ENCODE results near the gene SYNPO.

SYNPO gene

DNA sequence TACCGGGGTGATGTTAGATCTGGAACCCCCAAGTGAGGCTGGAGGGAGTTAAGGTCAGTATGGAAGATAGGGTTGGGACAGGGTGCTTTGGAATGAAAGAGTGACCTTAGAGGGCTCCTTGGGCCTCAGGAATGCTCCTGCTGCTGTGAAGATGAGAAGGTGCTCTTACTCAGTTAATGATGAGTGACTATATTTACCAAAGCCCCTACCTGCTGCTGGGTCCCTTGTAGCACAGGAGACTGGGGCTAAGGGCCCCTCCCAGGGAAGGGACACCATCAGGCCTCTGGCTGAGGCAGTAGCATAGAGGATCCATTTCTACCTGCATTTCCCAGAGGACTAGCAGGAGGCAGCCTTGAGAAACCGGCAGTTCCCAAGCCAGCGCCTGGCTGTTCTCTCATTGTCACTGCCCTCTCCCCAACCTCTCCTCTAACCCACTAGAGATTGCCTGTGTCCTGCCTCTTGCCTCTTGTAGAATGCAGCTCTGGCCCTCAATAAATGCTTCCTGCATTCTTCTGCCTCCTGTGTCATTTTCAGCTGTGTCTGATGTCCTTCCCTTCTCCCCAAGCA, 18.3 kb downstream of the SYNPO start:
- no peak for DNase-seq (ENCODE audit: low spot score)

GRCh38 chr5:150659360-150660107, 19.1 kb downstream of the SYNPO start:
- DNase-seq (ENCODE audit: low spot score) = no peak

DNA sequence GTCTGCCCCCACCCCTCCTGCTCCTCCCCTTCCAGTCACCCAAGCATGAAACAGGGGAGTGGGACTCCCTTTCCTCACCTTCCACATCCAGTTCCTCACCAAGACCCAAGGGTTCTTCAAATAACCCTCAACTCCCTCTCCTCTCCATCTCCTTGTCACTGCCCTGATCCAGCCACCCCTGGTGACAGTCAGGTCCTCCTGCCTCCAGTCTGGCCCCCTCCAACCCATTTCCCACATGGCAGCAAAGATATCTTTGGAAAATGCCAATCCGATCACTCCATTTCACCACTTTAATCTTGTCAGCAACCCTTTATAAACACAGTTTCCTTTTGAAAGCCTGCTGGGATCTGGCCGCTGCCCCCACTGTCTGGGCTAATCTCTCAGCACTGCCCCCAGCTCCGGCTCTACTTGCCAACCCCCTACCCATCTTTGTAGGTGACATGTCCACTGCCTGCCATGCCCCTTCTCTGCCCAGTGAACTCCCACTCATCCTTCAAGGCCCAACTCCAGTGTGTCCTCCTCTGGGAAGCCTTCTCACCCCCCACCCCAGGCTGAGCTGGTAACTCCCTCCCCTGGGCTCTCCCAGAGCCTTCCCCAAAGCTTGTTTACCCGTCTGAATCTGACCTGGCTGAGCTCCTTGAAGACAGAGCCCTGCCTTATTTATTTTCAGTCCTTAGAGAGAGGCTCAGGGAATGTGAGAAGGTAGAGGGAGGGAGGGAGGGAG, 19.8 kb downstream of the SYNPO start:
- no peak for DNase-seq (ENCODE audit: low spot score)

- DNase-seq (ENCODE audit: low spot score) = no peak
Observed at GRCh38 chr5:150661086-150661485, 20.6 kb downstream of the SYNPO start, which contains the start of gene MYOZ3. Gene MYOZ3, plus strand, starts transcription at chr5:150661251. Its CDS starts 1,691 bp downstream, at chr5:150662942.

DNA sequence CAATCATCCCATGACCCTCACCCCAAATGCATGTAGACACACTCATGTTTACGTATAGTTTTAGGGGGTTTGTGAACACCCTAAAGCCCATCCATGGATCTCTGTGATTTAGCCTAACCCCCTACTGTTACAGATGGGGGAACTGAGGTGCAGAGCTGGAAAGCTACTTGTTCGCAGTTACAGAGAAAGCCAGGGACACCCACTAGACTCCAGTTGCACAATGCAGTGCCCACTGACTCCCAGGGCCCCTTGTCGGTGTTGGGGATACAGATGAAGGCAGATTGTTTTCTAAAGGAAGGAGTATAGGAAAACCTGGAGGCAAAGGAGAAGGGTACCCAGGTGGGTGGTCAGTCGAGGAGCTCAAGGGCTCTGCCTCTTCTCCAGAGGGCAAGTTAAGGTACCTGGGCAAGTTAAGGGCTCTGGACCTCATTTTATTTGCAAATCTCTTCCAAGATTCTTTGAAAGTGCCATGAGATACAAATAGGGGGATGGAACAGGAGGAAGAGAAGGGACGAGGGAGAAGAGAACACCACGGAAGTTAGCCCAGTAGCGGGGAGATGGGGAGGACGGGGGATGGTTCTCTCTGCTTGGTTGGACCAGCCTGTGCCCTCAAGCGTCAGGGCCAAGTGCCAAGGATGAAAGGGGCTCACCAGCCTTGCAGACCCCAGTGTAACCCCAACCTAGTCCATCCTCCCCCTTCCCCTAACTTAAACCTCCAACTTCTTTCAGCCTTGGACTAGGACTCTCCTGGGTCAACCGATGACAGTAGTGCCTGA, 21.5 kb downstream of the SYNPO start:
- DNase-seq (ENCODE audit: low spot score) = no peak

- DNase-seq (ENCODE audit: low spot score) = no peak
Observed at GRCh38 chr5:150662731-150663516, 22.5 kb downstream of the SYNPO start.

DNA sequence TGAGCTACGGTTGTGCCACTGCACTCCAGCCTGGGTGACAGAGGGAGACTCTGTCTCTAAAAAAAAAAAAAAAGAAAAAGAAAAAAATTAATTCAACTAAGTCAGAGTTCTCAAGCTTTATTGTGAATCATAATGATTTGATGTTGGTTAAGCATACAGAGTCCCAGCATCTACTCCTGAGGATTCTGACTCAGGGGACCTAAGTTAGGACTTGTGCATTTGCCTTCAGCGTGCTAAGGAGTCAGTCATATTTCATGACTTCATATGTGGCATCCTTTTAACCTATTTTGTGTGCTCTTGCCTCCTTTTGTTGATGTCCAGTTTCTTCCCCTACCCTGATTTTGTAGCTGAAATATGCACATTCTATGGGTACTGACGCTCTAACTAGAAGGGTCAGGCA, 23.5 kb downstream of the SYNPO start:
- no peak for DNase-seq (ENCODE audit: low spot score)

GRCh38 chr5:150665044-150665443, 24.6 kb downstream of the SYNPO start:
- no peak for DNase-seq (ENCODE audit: low spot score)

DNA sequence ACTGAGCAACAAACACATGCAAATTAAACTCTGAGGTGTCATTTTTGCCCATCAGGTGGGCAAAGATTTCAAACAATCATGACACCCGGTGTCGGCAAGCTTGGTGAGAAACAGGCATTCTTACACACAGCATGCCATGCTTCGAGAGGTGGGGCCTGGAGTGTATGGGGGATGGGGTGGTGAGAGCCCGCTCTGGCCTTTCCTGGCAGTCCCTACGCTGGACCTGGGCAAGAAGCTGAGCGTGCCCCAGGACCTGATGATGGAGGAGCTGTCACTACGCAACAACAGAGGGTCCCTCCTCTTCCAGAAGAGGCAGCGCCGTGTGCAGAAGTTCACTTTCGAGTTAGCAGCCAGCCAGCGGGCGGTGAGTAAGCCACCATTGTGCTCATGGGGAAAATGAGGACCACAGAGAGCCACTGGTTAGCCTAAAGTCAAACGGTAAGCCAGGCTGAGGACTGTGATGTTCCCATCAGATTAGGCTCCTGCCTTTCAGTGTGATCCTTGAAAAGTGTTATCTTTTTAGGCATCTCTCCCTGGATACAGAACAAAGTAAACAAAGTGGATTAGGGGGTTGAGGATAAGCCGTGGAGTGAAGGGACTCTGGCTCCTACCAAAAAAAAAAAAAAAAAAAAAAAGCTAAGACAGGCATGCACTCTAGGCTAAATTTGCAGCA, 30.0 kb downstream of the SYNPO start:
- DNase-seq (ENCODE audit: low spot score) = no peak

GRCh38 chr5:150670948-150671310, 30.5 kb downstream of the SYNPO start:
- DNase-seq (ENCODE audit: low spot score) = no peak

DNA sequence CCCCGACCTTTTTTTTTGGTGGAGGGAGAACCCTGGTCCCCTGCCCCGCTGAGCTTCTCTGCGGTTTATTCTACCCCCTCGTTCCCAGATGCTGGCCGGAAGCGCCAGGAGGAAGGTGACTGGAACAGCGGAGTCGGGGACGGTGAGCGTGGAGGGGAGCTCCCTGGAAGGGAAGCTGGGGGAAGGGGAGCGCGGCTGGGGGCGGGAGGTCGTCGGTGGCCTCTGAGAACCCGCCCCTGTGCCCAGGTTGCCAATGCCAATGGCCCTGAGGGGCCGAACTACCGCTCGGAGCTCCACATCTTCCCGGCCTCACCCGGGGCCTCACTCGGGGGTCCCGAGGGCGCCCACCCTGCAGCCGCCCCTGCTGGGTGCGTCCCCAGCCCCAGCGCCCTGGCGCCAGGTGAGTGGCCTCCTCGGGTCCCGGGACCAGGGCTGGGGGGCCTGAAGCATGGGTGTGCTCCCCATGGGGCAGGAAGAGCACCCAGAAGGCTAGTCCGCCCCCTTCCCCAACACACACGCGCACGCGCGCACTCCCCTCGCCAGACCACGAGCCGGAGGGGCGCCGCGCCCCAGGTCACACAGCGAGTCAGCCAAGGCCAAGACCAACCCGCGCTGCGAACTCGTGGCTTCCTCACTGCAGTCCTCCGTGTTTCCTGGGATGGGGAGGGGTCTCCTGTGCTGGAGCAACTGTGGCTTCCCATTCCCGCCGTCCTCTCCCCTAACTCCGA, 31.2 kb downstream of the SYNPO start:
- DNase-seq (ENCODE audit: low spot score) = no peak

- DNase-seq (ENCODE audit: low spot score) = peak; percentile 8
Observed at GRCh38 chr5:150672237-150672883, 31.9 kb downstream of the SYNPO start.

DNA sequence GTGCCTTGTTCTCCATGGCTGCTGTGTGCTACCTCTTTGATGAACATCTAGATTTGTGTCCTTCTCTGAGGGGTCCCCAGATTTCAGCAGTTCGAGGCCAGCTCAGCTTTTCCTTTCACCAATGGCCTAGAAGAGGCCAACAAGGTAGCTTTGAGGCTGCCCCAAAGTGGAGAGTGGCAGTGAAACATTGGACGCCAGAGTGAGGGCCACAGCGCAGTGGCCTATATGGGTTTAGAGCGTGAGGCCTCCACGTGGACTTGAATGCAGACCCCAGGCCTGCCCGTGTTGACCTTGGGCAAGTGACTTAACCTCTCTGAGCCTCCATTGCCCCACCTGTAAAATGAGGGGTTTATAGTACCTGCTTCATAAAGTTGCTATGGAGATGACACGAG, 32.4 kb downstream of the SYNPO start:
- DNase-seq (ENCODE audit: low spot score) = no peak

GRCh38 chr5:150674341-150674821, 33.9 kb downstream of the SYNPO start:
- no peak for DNase-seq (ENCODE audit: low spot score)

- DNase-seq (ENCODE audit: low spot score) = no peak
Observed at GRCh38 chr5:150675069-150675468, 34.6 kb downstream of the SYNPO start.

GRCh38 chr5:150676578-150676977, 36.1 kb downstream of the SYNPO start:
- DNase-seq (ENCODE audit: low spot score) = no peak

DNA sequence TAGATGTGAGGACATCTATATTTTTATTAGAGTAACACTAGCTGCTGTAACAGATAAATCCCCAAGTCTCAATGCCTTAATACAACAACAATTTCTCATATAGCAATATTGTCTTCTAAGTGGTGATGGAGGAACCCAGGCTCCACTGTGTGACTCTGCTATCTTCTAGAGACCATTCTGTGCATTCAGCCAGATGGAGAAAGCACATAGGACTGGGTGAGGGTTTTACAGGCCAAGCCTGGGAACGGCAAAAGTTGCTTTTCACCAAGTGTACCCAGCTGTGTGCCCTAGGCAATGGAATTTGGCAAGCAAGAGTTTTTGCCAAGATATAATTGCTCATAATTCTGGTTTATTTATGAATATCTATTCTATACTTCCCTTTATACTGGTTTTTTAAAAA, 48.7 kb downstream of the SYNPO start:
- DNase-seq (ENCODE audit: low spot score) = no peak

- DNase-seq (ENCODE audit: low spot score) = no peak
Observed at GRCh38 chr5:150690760-150691159, 50.3 kb downstream of the SYNPO start.

GRCh38 chr5:150692276-150692675, 51.8 kb downstream of the SYNPO start:
- DNase-seq (ENCODE audit: low spot score) = no peak

- DNase-seq (ENCODE audit: low spot score) = no peak
Observed at GRCh38 chr5:150694612-150695011, 54.2 kb downstream of the SYNPO start.

Measured in CD4-positive, alpha-beta T cell treated with Interleukin-2 at 100 ng/mL for 4 hours (primary cell).